DOHH2 (cell line): ENCODE results near the gene MMP15.
"Not testable (repeated sequence)": the region's sequence is repeated elsewhere in the genome, so short reads cannot be mapped to it uniquely, and the experiment has no call there.

Experiments used
- H3F3A ChIP-seq: fragments of 200-600 bp; sonication (generic), shearing (Covaris generic); 2 replicates; pipeline ENCODE4 v1.6.0; 2016; ENCODE audit warnings: antibody characterized with exemption, mild to moderate bottlenecking; ENCODE audit not compliant: control insufficient read depth, insufficient read depth
- H3K27ac ChIP-seq: fragments of 200-600 bp; sonication (generic); 2 replicates; pipeline ENCODE4 v1.5.1; 2014; ENCODE audit warnings: low read depth, mild to moderate bottlenecking, low read length, moderate library complexity
- H3K27me3 ChIP-seq: fragments of 200-600 bp; sonication (generic); 2 replicates; pipeline ENCODE4 v1.6.1; 2014; ENCODE audit warnings: mild to moderate bottlenecking, low read length, mixed read lengths; ENCODE audit not compliant: control insufficient read depth
- H3K36me3 ChIP-seq: fragments of 200-600 bp; sonication (generic); 2 replicates; pipeline ENCODE4 v1.6.1; 2014; ENCODE audit warnings: mild to moderate bottlenecking, low read length, moderate library complexity, mixed read lengths; ENCODE audit not compliant: control insufficient read depth
- H3K4me1 ChIP-seq: fragments of 200-600 bp; sonication (generic); 2 replicates; pipeline ENCODE4 v1.6.1; 2014; ENCODE audit warnings: mild to moderate bottlenecking, low read length, mixed read lengths; ENCODE audit not compliant: control insufficient read depth
- H3K4me2 ChIP-seq: fragments of 200-600 bp; sonication (generic); 2 replicates; pipeline ENCODE4 v1.6.0; 2014; ENCODE audit warnings: mild to moderate bottlenecking, low read length, moderate library complexity
- H3K4me3 ChIP-seq: fragments of 200-600 bp; sonication (generic); 2 replicates; pipeline ENCODE4 v1.5.1; 2014; ENCODE audit warnings: mild to moderate bottlenecking, low read length, mixed read lengths
- H3K79me2 ChIP-seq: fragments of 200-600 bp; sonication (generic); 2 replicates; pipeline ENCODE4 v1.6.1; 2014; ENCODE audit warnings: mild to moderate bottlenecking, low read length, mixed read lengths; ENCODE audit not compliant: control insufficient read depth
- H3K9me2 ChIP-seq: fragments of 200-600 bp; sonication (generic); replicated peaks from 2 replicates; pipeline ENCODE4 v1.6.1; 2014; ENCODE audit warnings: mild to moderate bottlenecking, low read length, mixed read lengths; ENCODE audit not compliant: control insufficient read depth
- H3K9me3 ChIP-seq: fragments of 200-600 bp; sonication (generic); 2 replicates; pipeline ENCODE4 v1.6.1; 2014; ENCODE audit warnings: antibody characterized with exemption, low read length, mixed read lengths; ENCODE audit not compliant: control insufficient read depth, insufficient read depth
- H4K20me1 ChIP-seq: fragments of 200-600 bp; sonication (generic); 2 replicates; pipeline ENCODE4 v1.6.0; 2014; ENCODE audit warnings: low read depth, mild to moderate bottlenecking, antibody characterized with exemption, low read length, moderate library complexity; ENCODE audit not compliant: control insufficient read depth, insufficient read depth
- EZH2phosphoT487 ChIP-seq: fragments of 200-600 bp; sonication (generic); IDR thresholded peaks from 2 replicates; pipeline ENCODE4 v1.6.1; 2017; ENCODE audit warnings: borderline replicate concordance, mild to moderate bottlenecking, antibody characterized with exemption, low read length, moderate library complexity, mixed read lengths
- TF ChIP-seq, protein P1 (sequence below): fragments of 200-600 bp; sonication (generic); IDR thresholded peaks from one replicate; pipeline ENCODE4 v1.5.1; 2014; ENCODE audit warnings: antibody characterized with exemption, mild to moderate bottlenecking, low read depth, low read length; ENCODE audit not compliant: poor library complexity, severe bottlenecking

The MMP15 gene

DNA sequence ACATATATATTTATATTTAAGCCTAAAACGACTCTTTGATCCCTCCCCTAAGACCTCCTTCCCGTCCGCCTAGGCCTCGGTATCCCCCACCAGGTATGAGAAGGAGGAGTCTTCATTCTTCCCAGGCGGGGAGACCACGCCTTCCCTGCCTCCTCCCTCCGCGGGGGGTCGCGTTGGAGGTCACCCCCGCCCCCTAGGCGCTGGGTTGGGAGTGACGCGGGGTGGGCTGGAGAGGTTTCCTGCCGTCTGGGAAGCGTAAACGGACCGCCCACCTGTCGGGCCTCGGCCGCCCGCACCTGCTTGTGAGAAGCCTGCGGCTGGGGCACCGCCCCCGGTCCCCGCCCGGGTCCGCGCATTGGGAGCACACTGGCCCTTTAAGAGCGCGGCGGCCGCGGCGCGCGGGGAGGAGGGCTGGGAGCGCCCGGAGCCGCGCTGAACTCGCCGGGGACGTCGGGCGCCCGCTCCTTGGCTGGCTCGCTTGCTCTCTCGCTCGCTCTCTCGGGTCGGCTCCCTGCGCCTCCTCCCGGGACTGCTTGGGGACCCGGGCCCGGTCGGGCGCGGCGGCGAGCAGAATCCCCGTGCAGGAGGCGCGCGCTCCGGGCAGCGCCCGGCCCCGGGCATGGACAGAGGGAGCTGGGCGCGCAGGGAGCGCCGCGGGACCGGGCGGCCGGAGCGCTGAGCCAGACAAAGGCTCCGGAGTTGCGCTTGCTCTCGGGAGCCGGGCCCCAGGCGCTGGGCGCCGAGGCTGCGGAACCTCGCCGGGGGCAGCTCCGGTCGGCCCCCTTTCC, at the start of gene MMP15:
Gene MMP15 (plus strand): TSS at position 404 of the 788 bp plus-strand sequence. CDS start 597 bp downstream, outside the sequence.
- peaks cover 16% of the 10 kb centered on the region for H3K27me3 ChIP-seq
- H3K4me1 ChIP-seq, result peaks cover 30% of the 10 kb centered on the region
- no peak within 1 kb of the TSS for H3K27ac ChIP-seq

DNA sequence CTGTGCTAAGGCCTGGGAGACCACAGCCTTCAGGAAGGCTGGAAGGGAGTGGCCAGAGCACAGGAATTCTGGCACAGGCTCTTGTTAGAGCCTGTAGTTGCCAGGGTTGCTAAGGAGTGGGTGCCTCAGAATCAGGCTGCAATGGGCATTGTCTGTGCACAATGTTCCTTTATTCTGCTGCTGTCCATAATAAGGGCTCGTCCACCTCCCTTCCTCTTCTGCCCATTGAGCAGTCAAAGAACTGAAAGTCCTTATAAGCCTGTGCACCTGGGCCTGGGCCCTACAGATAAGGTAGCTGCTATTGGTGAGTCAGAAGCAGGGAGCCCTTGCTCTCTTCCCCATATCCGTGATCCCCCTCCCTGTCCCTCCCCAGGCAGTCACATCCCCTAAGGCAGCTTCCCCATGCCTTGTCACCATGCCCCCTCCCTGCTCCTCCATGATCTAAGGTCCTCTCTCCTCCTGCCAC, 49.2 kb upstream of the MMP15 start:
- Histone ChIP-seq H3K27ac (no peak overlapping the region), H3K27me3 (peaks cover 6% of the 10 kb centered on the region; the same call in 1 of the 2 replicates)

More for the DNA sequence above, at the start of gene MMP15:
- TF ChIP-seq, protein P1, sequence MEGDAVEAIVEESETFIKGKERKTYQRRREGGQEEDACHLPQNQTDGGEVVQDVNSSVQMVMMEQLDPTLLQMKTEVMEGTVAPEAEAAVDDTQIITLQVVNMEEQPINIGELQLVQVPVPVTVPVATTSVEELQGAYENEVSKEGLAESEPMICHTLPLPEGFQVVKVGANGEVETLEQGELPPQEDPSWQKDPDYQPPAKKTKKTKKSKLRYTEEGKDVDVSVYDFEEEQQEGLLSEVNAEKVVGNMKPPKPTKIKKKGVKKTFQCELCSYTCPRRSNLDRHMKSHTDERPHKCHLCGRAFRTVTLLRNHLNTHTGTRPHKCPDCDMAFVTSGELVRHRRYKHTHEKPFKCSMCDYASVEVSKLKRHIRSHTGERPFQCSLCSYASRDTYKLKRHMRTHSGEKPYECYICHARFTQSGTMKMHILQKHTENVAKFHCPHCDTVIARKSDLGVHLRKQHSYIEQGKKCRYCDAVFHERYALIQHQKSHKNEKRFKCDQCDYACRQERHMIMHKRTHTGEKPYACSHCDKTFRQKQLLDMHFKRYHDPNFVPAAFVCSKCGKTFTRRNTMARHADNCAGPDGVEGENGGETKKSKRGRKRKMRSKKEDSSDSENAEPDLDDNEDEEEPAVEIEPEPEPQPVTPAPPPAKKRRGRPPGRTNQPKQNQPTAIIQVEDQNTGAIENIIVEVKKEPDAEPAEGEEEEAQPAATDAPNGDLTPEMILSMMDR, result no peak
- Histone ChIP-seq H3K79me2 (no peaks in the 10 kb centered on the region; the same call in 1 of the 2 replicates), H3F3A (no peaks in the 10 kb centered on the region), H3K9me3 (no peaks in the 10 kb centered on the region), H3K4me3 (peak within 1 kb of the TSS; percentile 74), H3K4me2 (peak within 1 kb of the TSS; percentile 79), H4K20me1 (no peaks in the 10 kb centered on the region), H3K9me2 (no peaks in the 10 kb centered on the region), H3K36me3 (no peaks in the 10 kb centered on the region)

DNA sequence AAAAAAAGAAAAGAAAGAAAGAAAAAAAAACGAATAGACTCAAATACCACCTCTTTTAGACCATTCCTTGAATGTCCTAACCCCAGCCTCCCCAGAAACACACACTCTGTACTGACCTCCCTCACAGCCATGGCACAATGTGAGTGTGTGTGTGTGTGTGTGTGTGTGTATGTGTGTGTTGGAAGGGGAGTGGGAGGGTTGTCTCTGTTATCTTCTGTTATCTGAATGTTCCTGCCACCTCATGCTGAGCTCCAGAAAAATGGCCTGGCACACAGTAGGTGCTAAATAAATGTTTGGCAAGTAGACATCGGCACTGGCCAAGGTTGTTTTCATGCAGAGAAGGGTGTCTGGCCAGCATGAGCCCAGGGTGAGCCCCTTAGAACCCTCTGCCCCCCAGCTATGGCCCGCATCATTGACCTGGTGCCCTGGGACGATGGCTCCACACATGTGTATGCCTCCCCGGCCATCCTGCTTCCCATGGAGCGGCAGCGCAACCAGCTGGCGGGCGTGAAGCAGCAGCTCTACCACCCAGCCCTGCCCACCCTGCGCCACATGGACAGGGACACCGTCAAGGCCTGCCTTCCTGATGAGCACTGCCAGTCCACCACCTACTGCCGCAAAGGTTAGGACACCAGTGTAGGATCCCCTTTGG, 48.0 kb upstream of the MMP15 start:
- no peak overlapping the region for H3K4me2 ChIP-seq
- H3K9me2 ChIP-seq, result no peaks in the 10 kb centered on the region
- H3K4me3 ChIP-seq, result no peak overlapping the region
- H3K36me3 ChIP-seq, result no peaks in the 10 kb centered on the region
- TF ChIP-seq, protein P1, result no peak
- no peak for TF ChIP-seq EZH2phosphoT487
- H3F3A ChIP-seq, result no peaks in the 10 kb centered on the region
- H3K9me3 ChIP-seq, result no peaks in the 10 kb centered on the region
- no peaks in the 10 kb centered on the region for H3K79me2 ChIP-seq
- H3K27me3 ChIP-seq, result peaks cover 8% of the 10 kb centered on the region
- H3K27ac ChIP-seq, result no peak overlapping the region
- no peaks in the 10 kb centered on the region for H4K20me1 ChIP-seq
- peaks cover 4% of the 10 kb centered on the region for H3K4me1 ChIP-seq

More for the DNA sequence above, 49.2 kb upstream of the MMP15 start:
- Histone ChIP-seq H3K4me2 (no peak overlapping the region), H3K9me2 (no peaks in the 10 kb centered on the region), H3K36me3 (no peaks in the 10 kb centered on the region), H3K4me1 (no peaks in the 10 kb centered on the region), H3K4me3 (no peak overlapping the region), H4K20me1 (no peaks in the 10 kb centered on the region), H3K79me2 (no peaks in the 10 kb centered on the region), H3F3A (no peaks in the 10 kb centered on the region), H3K9me3 (no peaks in the 10 kb centered on the region)
- no peak for TF ChIP-seq EZH2phosphoT487
- TF ChIP-seq, protein P1, result no peak

DNA sequence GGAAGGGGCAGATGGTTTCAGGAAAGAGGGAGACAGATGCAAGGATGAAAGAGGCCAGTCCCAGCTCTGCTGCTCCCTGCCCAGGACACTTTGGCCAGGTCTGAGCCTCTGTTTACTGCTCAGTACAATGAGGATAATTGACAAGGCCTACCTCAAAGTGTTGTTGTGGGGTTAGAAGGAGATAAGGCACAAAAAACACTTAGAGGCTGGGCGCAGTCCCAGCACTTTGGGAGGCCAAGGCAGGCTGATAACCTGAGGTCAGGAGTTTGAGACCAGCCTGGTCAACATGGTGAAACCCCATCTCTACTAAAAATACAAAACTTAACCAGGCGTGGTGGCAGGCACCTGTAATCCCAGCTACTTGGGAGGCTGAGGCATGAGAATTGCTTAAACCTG, 47.5 kb upstream of the MMP15 start:
- H4K20me1 ChIP-seq, H3K36me3 ChIP-seq, H3K9me3 ChIP-seq, H3K4me3 ChIP-seq, H3K9me2 ChIP-seq, H3K4me2 ChIP-seq, H3F3A ChIP-seq, H3K27me3 ChIP-seq, H3K27ac ChIP-seq, H3K79me2 ChIP-seq, H3K4me1 ChIP-seq: not testable (repeated sequence)
